ENCODE data around the gene UNC5C.

Gene UNC5C

DNA sequence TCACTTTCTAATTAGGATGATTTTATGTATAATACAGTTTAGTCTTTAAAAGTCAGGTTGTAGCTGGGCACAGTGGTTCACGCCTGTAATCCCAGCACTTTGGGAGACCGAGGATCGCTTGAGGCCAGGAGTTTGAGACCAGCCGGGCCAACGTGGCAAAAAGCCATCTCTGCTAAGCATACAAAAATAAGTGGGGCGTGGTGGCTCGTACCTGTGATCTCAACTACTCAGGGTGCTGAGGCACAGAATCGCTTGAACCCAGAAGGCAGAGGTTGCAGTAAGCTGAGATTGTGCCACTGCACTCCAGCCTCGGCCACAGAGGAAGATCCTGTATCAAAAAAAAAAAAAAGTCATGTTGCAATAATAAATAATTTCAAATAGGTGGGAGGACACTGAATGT, 426.8 kb downstream of the UNC5C start:
- no peak for DNase-seq (ENCODE audit: low spot score)

DNA sequence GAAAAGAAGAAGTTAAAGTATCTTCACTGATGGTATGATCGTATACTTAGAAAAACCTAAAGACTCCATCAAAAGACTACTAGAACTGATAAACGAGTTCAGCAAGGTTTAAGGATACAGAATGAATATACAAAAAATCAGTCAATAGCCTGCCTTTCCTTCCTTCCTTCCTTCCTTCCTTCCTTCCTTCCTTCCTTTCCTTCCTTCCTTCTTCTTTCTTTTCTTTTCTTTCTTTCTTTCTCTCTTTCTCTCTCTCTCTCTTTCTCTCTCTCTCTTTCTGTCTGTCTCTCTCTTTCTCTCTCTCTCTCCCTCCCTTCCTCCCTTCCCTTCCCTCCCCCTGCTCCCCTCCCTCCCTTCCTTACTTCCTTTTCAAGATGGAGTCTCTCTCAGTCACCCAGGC, 428.3 kb downstream of the UNC5C start:
- DNase-seq (ENCODE audit: low spot score) = no peak

- no peak for DNase-seq (ENCODE audit: low spot score)
These were observed 430.3 kb downstream of the UNC5C start for GRCh38 chr4:95118497-95118896.

DNA sequence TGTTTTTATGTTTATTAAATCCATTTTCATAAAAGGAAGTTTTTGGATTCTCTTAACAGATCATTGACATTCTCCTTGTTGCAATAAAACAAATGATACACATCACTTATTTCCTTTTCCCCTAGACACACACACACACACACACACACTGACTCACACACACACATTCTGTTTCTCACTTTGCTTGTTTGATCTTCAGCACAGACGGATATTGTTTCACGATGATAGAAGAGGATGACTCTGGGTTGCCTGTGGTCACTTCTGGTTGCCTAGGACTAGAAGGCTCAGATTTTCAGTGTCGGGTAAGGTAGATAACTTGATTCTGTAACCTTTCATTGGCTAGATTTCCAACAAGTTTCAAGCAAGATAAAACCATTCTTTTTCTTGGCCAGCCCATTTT, 434.3 kb downstream of the UNC5C start:
- DNase-seq (ENCODE audit: low spot score) = no peak
